ENCODE data around the gene ITGB4. TPM values are rescaled to one million over a fixed set of nuclear protein-coding genes. Genes with fewer than 3 reads are reported as not detected.
"Not testable (repeated sequence)": the region's sequence is repeated elsewhere in the genome, so short reads cannot be mapped to it uniquely, and the experiment has no call there.

Gene ITGB4
- polyA plus RNA-seq, 1 donor, result 9.6 TPM

GRCh38 chr17:75753514-75754377, 32.5 kb downstream of the ITGB4 start:
- no peak for DNase-seq

- no peak for DNase-seq
These were observed 33.3 kb downstream of the ITGB4 start for GRCh38 chr17:75754378-75755204.

- DNase-seq, result no peak
These were observed 34.1 kb downstream of the ITGB4 start for GRCh38 chr17:75755205-75755901.

GRCh38 chr17:75755990-75756389, 34.7 kb downstream of the ITGB4 start:
- DNase-seq, result no peak

- DNase-seq, result no peak
These were observed 35.3 kb downstream of the ITGB4 start for GRCh38 chr17:75756451-75757085.

- DNase-seq, result no peak
These were observed 35.9 kb downstream of the ITGB4 start for GRCh38 chr17:75757086-75757681.

GRCh38 chr17:75758131-75758905, 37.1 kb downstream of the ITGB4 start:
- DNase-seq, result no peak

- DNase-seq, result no peak
These were observed 38.2 kb downstream of the ITGB4 start for GRCh38 chr17:75759457-75759856.

- not testable (repeated sequence) for DNase-seq
These were observed 38.9 kb downstream of the ITGB4 start for GRCh38 chr17:75759978-75760640.

- DNase-seq, result no peak
These were observed 41.4 kb downstream of the ITGB4 start for GRCh38 chr17:75762513-75763268.

- no peak for DNase-seq
These were observed 42.0 kb downstream of the ITGB4 start for GRCh38 chr17:75763269-75763607.

GRCh38 chr17:75763613-75764416, 42.6 kb downstream of the ITGB4 start:
- no peak for DNase-seq

GRCh38 chr17:75764417-75764710, 43.1 kb downstream of the ITGB4 start:
- DNase-seq, result no peak

- DNase-seq, result no peak
These were observed 43.6 kb downstream of the ITGB4 start, which contains the start of gene GALK1 for GRCh38 chr17:75764711-75765421. GALK1 (minus strand) TSS chr17:75765192; CDS start chr17:75765136, 56 bp downstream.

GRCh38 chr17:75765981-75766380, 44.7 kb downstream of the ITGB4 start:
- DNase-seq, result no peak

- DNase-seq, result no peak
These were observed 46.6 kb downstream of the ITGB4 start for GRCh38 chr17:75767881-75768280.

- no peak for DNase-seq
These were observed 48.3 kb downstream of the ITGB4 start for GRCh38 chr17:75769536-75769935.

Data from left kidney (tissue), 2 donors.